Neural cell (in vitro differentiated cells): ENCODE measurements around the gene GRPEL2. TPM values are rescaled to one million over a fixed set of nuclear protein-coding genes. Genes with fewer than 3 reads are reported as not detected.

Source experiments
- H2AFZ ChIP-seq: fragments of 200-600, 300-800 bp; sonication (generic), shearing (Covaris generic); 2 replicates; pipeline ENCODE4 v1.6.0; 2014; ENCODE audit warnings: low read depth, mild to moderate bottlenecking, antibody characterized with exemption, low read length, moderate library complexity
- H3F3A ChIP-seq: fragments of 200-600 bp; shearing (Covaris generic); 2 replicates; pipeline ENCODE4 v1.6.1; 2016; ENCODE audit warnings: mild to moderate bottlenecking, moderate library complexity, mixed read lengths, antibody characterized with exemption, low read length; ENCODE audit not compliant: insufficient read depth, poor library complexity, severe bottlenecking
- H3K27ac ChIP-seq: fragments of 200-600, 300-800 bp; sonication (generic), shearing (Covaris generic); 2 replicates; pipeline ENCODE4 v1.5.1; 2014; ENCODE audit warnings: mild to moderate bottlenecking, low read length, moderate library complexity
- H3K27me3 ChIP-seq: fragments of 300-800, 200-600 bp; sonication (generic), shearing (Covaris generic); 2 replicates; pipeline ENCODE4 v1.6.0; 2014; ENCODE audit warnings: mild to moderate bottlenecking, low read depth, low read length, moderate library complexity; ENCODE audit not compliant: insufficient read depth
- H3K36me3 ChIP-seq: fragments of 300-800, 200-600 bp; sonication (generic), shearing (Covaris generic); 2 replicates; pipeline ENCODE4 v1.5.1; 2014; ENCODE audit warnings: mild to moderate bottlenecking, antibody characterized with exemption, low read length, moderate library complexity; ENCODE audit not compliant: insufficient read depth
- H3K4me2 ChIP-seq: fragments of 300-800, 200-600 bp; sonication (generic), shearing (Covaris generic); 2 replicates; pipeline ENCODE4 v1.6.0; 2014; ENCODE audit warnings: mild to moderate bottlenecking, low read length
- H3K4me3 ChIP-seq: fragments of 300-800, 200-600 bp; sonication (generic), shearing (Covaris generic); 2 replicates; pipeline ENCODE4 v1.5.1; 2014; ENCODE audit warnings: mild to moderate bottlenecking, low read length, moderate library complexity
- H3K79me2 ChIP-seq: fragments of 200-600 bp; shearing (Covaris generic); replicated peaks from 2 replicates; pipeline ENCODE4 v1.6.0; 2014; ENCODE audit warnings: mild to moderate bottlenecking, low read length, moderate library complexity; ENCODE audit not compliant: insufficient read depth
- H3K9ac ChIP-seq: fragments of 300-800, 200-600 bp; sonication (generic), shearing (Covaris generic); 2 replicates; pipeline ENCODE4 v1.6.1; 2016; ENCODE audit warnings: mild to moderate bottlenecking, low read length, mixed read lengths
- H3K9me2 ChIP-seq: fragments of 200-600 bp; shearing (Covaris generic); 2 replicates; pipeline ENCODE4 v1.6.1; 2016; ENCODE audit warnings: mild to moderate bottlenecking, low read length, mixed read lengths; ENCODE audit not compliant: insufficient read depth
- H3K9me3 ChIP-seq: fragments of 200-600, 300-800 bp; sonication (generic), shearing (Covaris generic); 2 replicates; pipeline ENCODE4 v1.6.1; 2016; ENCODE audit warnings: mild to moderate bottlenecking, mixed run types, low read length, moderate library complexity, mixed read lengths
- H4K20me1 ChIP-seq: fragments of 200-600 bp; shearing (Covaris generic); 2 replicates; pipeline ENCODE4 v1.6.1; 2016; ENCODE audit warnings: mild to moderate bottlenecking, mixed run types; ENCODE audit not compliant: insufficient read depth
- CTCF ChIP-seq: fragments of 450-650 bp; IDR thresholded peaks from 2 replicates; pipeline ENCODE4 v1.5.1; 2014; ENCODE audit warnings: antibody characterized with exemption, mild to moderate bottlenecking, moderate library complexity; ENCODE audit not compliant: poor library complexity, severe bottlenecking
- EP300 ChIP-seq: fragments of 450-650 bp; conservative IDR thresholded peaks from 2 replicates; pipeline ENCODE4 v1.6.1; 2014; ENCODE audit warnings: antibody characterized with exemption, mild to moderate bottlenecking, moderate library complexity; ENCODE audit not compliant: poor library complexity, severe bottlenecking
- EZH2 ChIP-seq: fragments of 200-600, 300-800 bp; shearing (Covaris generic), sonication (generic); IDR thresholded peaks from 2 replicates; pipeline ENCODE4 v1.6.1; 2014; ENCODE audit warnings: antibody characterized with exemption, low read length, borderline replicate concordance, mild to moderate bottlenecking; ENCODE audit not compliant: insufficient read depth, poor library complexity, severe bottlenecking
- MXI1 ChIP-seq: fragments of 450-650 bp; conservative IDR thresholded peaks from 2 replicates; pipeline ENCODE4 v1.6.1; 2014; ENCODE audit warnings: antibody characterized with exemption, mild to moderate bottlenecking; ENCODE audit not compliant: poor library complexity, severe bottlenecking
- POLR2AphosphoS5 ChIP-seq: IDR thresholded peaks from 2 replicates; pipeline ENCODE4 v1.6.1; 2012
- RAD21 ChIP-seq: fragments of 450-650 bp; conservative IDR thresholded peaks from 2 replicates; pipeline ENCODE4 v1.6.1; 2014; ENCODE audit warnings: antibody characterized with exemption, mild to moderate bottlenecking, moderate library complexity
- REST ChIP-seq: IDR thresholded peaks from 2 replicates; pipeline ENCODE4 v1.6.1; 2012; ENCODE audit warnings: borderline replicate concordance
- SMC3 ChIP-seq: fragments of 450-650 bp; conservative IDR thresholded peaks from 2 replicates; pipeline ENCODE4 v1.6.1; 2014; ENCODE audit warnings: antibody characterized with exemption, mild to moderate bottlenecking, moderate library complexity; ENCODE audit not compliant: poor library complexity
- TAF1 ChIP-seq: IDR thresholded peaks from 2 replicates; pipeline ENCODE4 v1.6.1; 2012; ENCODE audit warnings: low read depth
- polyA plus RNA-seq: library from polyadenylated mRNA; depleted of rRNA; stranded (reverse); fragments of >200 nt; gene quantifications from 2 replicates; pipeline ENCODE4 v1.2.3, GENCODE V29; 2014

GRPEL2 gene
- polyA plus RNA-seq, 1 donor from 2014 or later: 19.3 TPM

- Histone ChIP-seq H3K36me3 (no peaks in the 10 kb centered on the region), H3K9ac (no peak overlapping the region), H3F3A (no peaks in the 10 kb centered on the region), H3K4me3 (no peak overlapping the region), H3K27ac (no peak overlapping the region), H3K27me3 (no peaks in the 10 kb centered on the region), H3K4me2 (no peak overlapping the region), H3K9me2 (no peaks in the 10 kb centered on the region), H4K20me1 (no peaks in the 10 kb centered on the region), H2AFZ (no peak overlapping the region), H3K9me3 (no peaks in the 10 kb centered on the region), H3K79me2 (no peaks in the 10 kb centered on the region)
- TF ChIP-seq EZH2 (no peak), CTCF (peak; percentile 51)
Observed at GRCh38 chr5:149367249-149367971, 22.1 kb downstream of the GRPEL2 start.

DNA sequence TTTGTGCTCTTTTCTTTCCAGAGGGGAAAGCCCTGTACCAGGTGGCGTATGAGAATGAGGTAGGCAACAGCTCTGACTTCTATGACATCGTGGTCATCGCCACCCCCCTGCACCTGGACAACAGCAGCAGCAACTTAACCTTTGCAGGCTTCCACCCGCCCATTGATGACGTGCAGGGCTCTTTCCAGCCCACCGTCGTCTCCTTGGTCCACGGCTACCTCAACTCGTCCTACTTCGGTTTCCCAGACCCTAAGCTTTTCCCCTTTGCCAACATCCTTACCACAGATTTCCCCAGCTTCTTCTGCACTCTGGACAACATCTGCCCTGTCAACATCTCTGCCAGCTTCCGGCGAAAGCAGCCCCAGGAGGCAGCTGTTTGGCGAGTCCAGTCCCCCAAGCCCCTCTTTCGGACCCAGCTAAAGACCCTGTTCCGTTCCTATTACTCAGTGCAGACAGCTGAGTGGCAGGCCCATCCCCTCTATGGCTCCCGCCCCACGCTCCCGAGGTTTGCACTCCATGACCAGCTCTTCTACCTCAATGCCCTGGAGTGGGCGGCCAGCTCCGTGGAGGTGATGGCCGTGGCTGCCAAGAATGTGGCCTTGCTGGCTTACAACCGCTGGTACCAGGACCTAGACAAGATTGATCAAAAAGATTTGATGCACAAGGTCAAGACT lies 22.8 kb downstream of the GRPEL2 start:
- H3K27me3 ChIP-seq: no peaks in the 10 kb centered on the region

More for the DNA sequence above, 22.8 kb downstream of the GRPEL2 start:
- Histone ChIP-seq H3K4me2 (no peak overlapping the region), H3F3A (no peaks in the 10 kb centered on the region), H3K4me3 (no peak overlapping the region), H3K36me3 (no peaks in the 10 kb centered on the region), H3K9me2 (no peaks in the 10 kb centered on the region), H3K9ac (no peak overlapping the region), H2AFZ (no peak overlapping the region), H4K20me1 (no peaks in the 10 kb centered on the region), H3K27ac (no peak overlapping the region), H3K79me2 (no peaks in the 10 kb centered on the region), H3K9me3 (no peaks in the 10 kb centered on the region)
- TF ChIP-seq EP300 (no peak), TAF1 (no peak), MXI1 (no peak), CTCF (no peak), RAD21 (no peak), EZH2 (no peak), SMC3 (no peak), POLR2AphosphoS5 (no peak), REST (no peak)
